Activated T-helper 9 cell treated with anti-CD3 and anti-CD28 coated beads, Interleukin-2, amount 50 U/mL, for 16 hours (primary cell): ENCODE measurements around the gene SCRT2.
"Not testable (repeated sequence)": the region's sequence is repeated elsewhere in the genome, so short reads cannot be mapped to it uniquely, and the experiment has no call there.

Experiments used
- DNase-seq: peaks from one replicate; pipeline ENCODE4 v3.0.0-alpha.2; 2020; ENCODE audit warnings: low read depth

SCRT2 gene

GRCh38 chr20:701401-702129 lies 26.0 kb upstream of the SCRT2 start:
- no peak for DNase-seq

- no peak for DNase-seq
These were observed 24.3 kb upstream of the SCRT2 start for GRCh38 chr20:699811-700338.

- no peak for DNase-seq
These were observed 23.7 kb upstream of the SCRT2 start for GRCh38 chr20:699342-699741.

GRCh38 chr20:698276-698675 lies 22.7 kb upstream of the SCRT2 start:
- DNase-seq = no peak

- no peak for DNase-seq
These were observed 22.2 kb upstream of the SCRT2 start for GRCh38 chr20:697826-698225.

GRCh38 chr20:695165-695866 lies 19.7 kb upstream of the SCRT2 start:
- DNase-seq = no peak

- DNase-seq = no peak
These were observed 18.9 kb upstream of the SCRT2 start for GRCh38 chr20:694496-694895.

GRCh38 chr20:693786-694185 lies 18.2 kb upstream of the SCRT2 start:
- DNase-seq = not testable (repeated sequence)

GRCh38 chr20:692044-692443 lies 16.4 kb upstream of the SCRT2 start:
- DNase-seq = no peak

- DNase-seq = no peak
These were observed 14.3 kb upstream of the SCRT2 start for GRCh38 chr20:689947-690346.

GRCh38 chr20:689348-689747 lies 13.7 kb upstream of the SCRT2 start:
- DNase-seq = no peak

- no peak for DNase-seq
These were observed 13.2 kb upstream of the SCRT2 start for GRCh38 chr20:688809-689212.

- no peak for DNase-seq
These were observed 12.0 kb upstream of the SCRT2 start for GRCh38 chr20:687468-688203.

- no peak for DNase-seq
These were observed 9.2 kb upstream of the SCRT2 start for GRCh38 chr20:684676-685319.

- DNase-seq = no peak
These were observed 6.5 kb upstream of the SCRT2 start for GRCh38 chr20:682123-682522.

- no peak for DNase-seq
These were observed 5.1 kb upstream of the SCRT2 start for GRCh38 chr20:680638-681187.

- DNase-seq = no peak
These were observed 2.4 kb upstream of the SCRT2 start for GRCh38 chr20:677957-678356.

GRCh38 chr20:676967-677366 lies 1.4 kb upstream of the SCRT2 start:
- no peak for DNase-seq

GRCh38 chr20:676315-676937 lies 824 bp upstream of the SCRT2 start:
- no peak for DNase-seq

GRCh38 chr20:675033-675452 lies 559 bp downstream of the SCRT2 start:
- no peak for DNase-seq

GRCh38 chr20:673603-674001 lies 2.0 kb downstream of the SCRT2 start:
- no peak for DNase-seq
